T-helper 2 cell treated with Interferon-gamma antibody and Interleukin-4, amounts not matched to agents 100 ng/mL and 5 ng/mL, for 36 hours (primary cell): Measurements from ENCODE around the gene ROCK2. TPM values are rescaled to one million over a fixed set of nuclear protein-coding genes. Genes with fewer than 3 reads are reported as not detected.
"Not testable (repeated sequence)": the region's sequence is repeated elsewhere in the genome, so short reads cannot be mapped to it uniquely, and the experiment has no call there.

ENCODE experiments used
- intact Hi-C: fragments of 100-400 bp; cut with micrococcal nuclease; formaldehyde crosslinking; loops from one replicate; pipeline ENCODE4 v1.15.1; 2023
- total RNA-seq: library from RNA; stranded (reverse); gene quantifications from 2 replicates; pipeline ENCODE4 v1.2.3, GENCODE V29; 2022

The ROCK2 gene
- total RNA-seq, 1 donor from 2014 or later: 21.5 TPM

DNA sequence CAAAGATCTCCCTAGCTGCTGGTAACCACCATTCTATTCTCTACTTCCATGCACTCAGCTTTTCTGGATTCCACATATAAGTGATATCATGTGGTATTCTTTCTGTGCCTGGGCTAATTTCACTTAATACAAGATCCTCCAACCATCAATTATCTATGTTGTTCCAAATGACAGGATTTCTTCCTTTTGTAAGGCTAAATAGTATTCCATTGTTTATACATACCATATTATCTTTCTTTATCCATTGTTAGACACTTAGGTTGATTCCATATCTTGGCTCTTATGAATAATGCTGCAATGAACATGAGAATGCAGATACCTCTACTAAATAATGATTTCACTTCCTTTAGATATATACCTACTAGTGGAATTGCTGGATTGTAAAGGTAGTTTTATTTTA is 66.2 kb downstream of the ROCK2 start:
- intact Hi-C loops: no loop called here

DNA sequence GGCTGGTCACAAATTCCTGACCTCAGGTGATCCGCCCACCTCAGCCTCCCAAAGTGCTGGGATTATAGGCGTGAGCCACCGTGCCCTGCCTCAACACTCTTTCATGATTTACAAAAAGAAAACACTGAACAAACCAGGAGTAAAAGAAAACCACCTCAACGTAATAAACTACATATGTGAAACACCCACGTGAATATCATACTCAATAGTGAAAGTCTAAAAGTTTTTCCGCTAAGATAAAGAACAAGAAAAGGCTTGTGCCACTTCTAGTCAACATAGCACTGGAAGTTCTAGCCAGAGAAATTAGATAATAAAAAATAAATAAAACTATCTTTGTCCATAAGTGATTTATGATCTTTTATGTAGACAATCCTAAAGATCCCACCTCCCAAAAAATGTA is 68.5 kb downstream of the ROCK2 start:
- intact Hi-C loops: no loop called here

DNA sequence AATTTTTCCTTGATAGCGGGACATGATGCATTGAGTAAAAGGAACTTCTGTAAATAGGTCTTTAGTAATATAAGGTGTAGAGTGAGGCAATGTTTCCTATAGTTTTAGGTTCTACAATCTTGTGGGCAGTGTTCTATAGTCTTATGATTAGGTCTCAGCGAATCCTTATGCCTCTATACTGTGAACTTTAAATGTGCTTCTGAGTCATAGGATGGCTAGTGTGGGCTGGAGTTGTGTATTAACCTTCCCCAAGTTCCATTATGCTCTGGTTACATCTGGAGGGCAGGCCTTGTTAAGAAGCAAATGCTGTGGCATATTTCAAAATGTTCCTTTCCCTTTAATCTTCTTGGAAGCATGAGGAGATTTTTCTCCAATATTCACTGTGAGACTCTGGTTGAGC is 73.5 kb downstream of the ROCK2 start:
- intact Hi-C loops: no loop called here

DNA sequence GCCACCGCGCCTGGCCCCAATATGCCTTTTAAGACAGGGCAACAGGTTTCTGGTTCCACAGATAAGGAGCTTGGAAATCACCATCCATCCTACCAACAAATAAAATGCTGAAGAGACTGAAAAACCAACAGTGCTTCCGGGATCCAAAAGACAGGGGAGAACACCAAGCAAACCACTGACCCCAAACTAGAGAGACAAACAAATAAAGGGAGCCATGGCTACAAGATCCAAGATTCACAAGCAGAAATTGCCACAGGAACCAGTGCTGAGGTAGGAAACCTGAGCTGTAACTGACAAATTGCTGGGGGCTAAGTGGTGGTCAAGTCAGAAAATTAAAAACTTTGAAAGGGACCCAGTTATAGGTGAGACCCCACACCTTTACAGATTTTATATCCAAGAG is 76.5 kb downstream of the ROCK2 start:
- intact Hi-C loops: no loop called here

DNA sequence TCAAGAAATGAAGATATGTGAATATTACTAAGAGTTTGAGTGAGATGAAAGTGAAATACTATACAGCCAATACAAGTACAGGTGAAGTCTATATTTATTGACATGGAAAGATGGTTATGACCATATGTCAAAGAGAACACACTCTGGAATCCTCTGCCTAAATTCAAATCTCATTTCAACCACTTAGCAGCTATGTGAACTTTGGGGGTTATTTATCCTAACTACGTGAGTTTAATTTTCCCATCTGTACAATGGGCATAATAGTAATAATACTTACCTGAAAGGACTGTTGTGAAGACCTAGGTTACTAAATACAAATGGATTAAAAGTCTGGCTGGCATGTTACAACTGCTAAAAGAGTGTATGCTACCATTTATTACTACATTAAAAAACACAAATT is 79.6 kb downstream of the ROCK2 start:
- intact Hi-C loops: no loop called here

DNA sequence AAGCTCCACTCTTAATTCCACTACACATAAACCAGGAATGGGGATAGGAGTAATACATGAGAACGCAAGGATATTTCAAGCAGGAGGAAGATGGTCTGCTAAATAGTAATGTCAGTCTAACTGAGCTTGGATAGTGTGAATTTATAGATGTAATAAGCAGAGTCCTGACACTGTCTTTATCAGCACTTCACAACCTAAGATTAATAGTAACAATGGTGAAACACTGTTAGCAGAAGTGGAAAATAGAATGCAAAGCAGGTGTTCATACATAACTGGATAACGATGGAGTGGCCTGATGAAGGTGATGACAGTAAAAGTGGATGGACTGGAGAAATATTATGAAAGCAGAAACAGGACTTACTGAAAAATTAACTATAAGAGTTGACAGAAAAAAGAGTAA is 80.4 kb downstream of the ROCK2 start:
- intact Hi-C loops: no loop called here

DNA sequence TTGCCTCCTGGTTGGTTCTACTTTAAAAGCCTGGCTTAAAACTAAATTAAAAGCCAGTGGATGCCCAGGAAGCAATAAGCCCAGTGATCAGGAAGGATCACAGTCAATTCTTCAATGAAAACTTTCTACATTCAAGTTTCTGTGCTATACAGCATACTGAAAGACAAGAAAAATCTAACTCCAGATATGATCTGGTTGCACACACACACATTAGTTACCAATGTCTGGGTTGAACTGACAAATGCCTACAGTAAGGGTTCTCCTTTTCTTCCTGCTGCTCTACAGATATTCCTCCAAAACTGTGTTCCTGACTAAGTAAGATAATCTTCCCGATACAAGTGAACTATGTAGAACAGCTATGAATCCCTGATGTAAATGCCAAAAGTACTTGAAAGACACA is 81.3 kb downstream of the ROCK2 start:
- intact Hi-C loops: no loop called here

DNA sequence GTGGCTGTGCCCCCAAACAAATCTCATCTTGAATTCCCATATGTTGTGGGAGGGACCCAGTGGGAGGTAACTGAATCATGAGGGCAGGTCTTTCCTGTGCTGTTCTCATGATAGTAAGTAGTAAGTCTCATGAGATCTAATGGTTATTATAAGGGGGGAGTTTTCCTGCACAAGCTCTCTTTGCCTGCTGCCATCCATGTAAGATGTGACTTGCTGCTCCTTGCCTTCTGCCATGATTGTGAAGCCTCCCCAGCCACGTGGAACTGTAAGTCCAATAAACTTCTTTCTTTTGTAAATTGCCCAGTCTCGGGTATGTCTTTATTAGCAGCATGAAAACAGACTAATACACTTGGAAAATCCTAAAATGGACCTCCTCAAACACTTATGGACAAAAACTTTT is 82.0 kb downstream of the ROCK2 start:
- intact Hi-C loops: not testable (repeated sequence)

DNA sequence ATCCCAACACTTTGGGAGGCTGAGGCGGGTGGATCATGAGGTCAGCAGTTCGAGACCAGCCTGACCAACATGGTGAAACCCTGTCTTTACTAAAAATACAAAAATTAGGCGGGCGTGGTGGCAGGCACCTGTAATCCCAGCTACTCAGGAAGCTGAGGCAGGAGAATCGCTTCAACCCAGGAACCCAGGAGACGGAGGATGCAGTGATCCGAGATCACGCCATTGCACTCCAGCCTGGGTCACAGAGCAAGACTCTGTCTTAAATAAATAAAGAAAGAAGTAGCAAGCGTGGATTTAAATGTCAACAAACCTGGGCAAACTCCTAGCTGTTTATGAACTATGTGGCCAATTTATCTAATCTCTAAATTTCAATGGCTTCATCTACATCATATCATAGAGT is 82.9 kb downstream of the ROCK2 start:
- intact Hi-C loops: not testable (repeated sequence)

DNA sequence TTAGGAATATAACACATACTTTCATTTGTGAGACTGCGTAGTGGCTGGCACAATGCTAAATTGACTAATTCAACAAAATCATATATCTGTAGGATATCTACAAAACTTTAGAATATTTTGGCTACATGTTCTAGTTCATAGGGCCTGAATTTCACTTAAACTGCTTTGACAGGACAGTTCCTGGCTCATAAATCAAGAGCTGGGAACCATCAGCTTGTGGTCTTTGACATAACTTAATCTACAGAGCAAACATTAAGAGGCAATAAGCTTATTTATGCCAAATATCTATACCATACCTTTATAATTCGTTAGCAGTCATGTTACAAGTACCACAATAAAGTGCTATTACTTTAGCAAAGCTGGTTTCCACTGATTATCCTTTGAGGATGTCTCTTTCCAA is 83.5 kb downstream of the ROCK2 start:
- intact Hi-C loops: no loop called here

DNA sequence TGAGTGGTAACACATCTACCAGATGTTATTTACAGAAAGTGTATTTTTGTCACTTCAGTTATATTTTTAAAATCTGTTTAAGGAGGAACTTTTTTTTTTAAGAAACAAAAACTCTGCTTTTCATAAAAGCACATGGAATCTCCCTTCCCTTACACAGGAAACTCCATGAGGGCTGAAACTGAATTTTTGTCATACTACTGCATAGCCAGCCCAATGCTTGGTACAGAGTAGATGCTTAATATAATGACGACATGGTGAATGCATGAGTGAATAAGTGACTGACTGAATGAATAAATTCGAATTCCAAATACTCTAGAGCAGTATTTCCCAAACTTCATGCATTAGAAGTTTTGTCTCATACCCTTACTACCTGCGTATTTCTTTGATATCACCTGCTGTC is 86.5 kb downstream of the ROCK2 start:
- intact Hi-C loops: no loop called here

DNA sequence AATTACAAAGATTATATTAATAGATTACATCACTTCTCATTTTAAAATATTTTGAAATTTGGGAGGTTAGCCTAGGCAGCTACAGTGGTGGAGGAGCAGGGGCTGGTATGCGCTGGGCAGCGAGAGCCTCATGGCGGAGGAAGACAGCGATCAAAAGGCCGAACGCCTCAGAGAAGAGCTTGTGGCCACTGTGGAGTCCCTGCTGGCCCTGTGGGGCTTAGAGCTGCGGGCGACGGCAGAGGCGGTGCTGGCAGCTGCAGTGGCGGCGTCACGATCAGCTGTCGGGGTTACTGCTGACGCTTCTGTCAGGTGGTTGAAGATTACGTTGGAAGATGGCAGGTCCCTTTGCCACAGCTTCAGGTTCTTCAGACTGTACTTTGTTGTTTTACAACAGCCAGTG is 87.4 kb downstream of the ROCK2 start:
- intact Hi-C loops: no loop called here

DNA sequence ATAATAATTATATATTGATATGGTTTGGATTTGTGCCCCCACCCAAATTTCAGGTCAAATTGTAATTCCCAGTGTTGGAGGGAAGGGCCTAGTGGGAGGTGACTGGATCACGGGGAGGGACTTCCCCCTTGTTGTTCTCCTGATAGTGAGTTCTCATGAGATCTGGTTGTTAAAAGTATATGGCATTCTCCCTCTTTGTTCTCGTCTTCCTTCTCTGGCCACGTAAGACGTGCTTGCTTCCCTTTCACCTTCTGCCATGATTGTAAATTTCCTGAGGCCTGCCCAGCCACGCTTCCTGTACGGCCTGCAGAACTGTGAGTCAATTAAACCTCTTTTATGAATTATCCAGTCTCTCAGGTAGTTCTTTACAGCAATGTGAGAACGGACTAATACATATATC is 88.3 kb downstream of the ROCK2 start:
- intact Hi-C loops: no loop called here

DNA sequence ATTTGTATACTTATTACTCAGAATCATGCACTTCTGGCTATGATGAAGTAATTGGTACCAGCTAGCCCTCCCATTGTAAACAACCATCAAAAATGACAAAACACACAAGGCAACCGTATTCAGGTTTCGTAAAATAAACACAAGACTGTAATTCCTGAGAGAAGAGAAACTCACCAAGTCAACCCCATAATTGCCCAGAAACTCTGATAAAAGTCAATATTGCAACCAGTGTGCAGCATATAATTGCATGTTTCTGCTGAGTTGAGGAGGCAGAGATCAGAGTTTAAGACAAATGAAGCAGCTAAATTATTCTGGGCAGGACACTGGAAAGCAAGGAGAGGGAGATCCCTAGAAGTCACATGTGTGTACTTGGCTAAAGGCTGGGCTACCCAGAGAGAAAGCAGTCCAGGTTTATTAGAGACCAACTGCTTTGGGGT is 90.3 kb downstream of the ROCK2 start:
- intact Hi-C loops: no loop called here

DNA sequence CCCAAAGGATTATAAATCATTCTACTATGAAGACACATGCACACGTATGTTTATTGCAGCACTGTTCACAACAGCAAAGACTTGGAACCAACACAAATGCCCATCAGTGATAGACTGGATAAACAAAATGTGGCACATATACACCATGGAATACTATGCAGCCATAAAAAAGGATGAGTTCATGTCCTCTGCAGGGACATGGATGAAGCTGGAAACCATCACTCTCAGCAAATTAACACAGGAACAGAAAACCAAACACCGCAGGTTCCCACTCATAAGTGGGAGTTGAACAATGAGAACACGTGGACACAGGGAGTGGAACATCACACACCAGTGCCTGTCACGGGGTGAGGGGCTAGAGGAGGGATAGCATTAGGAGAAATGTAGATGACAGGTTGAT is 92.0 kb downstream of the ROCK2 start:
- intact Hi-C loops: not testable (repeated sequence)

DNA sequence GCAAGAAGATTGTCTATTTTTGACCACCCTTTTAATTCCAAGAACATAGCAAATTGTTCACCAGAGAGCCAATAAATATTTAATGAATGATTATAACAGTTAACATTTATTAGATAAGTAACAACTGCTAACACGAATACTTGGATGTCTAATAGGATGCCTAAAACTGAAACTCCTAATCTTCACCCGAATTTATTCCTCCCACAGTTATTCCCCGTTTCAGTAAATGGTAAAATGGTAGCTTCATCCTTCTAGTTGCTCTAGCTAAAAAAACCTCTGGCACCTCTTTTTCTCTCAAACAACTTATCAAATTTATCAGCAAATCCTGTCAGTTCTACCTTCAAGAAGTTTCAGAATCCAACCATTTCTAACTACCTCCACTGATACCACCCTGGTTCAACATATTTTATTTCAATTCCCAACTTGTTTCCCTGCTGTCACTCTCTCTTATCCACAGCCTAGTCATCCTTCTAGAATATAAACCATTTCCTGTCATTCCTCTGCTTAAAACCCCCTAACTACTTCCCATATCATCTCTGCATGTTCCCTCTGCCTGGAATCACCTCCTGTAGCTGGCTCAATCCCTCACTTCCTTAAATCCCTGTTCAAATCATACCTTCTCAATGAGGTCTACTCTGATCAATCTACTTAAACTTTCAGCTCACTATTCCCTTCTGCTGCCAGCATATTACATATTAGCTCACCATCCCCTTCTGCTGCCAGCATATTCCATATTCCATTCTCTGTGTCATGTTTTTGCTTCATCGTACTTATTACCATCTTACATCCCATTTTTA is 93.8 kb downstream of the ROCK2 start:
- intact Hi-C loops: no loop called here

DNA sequence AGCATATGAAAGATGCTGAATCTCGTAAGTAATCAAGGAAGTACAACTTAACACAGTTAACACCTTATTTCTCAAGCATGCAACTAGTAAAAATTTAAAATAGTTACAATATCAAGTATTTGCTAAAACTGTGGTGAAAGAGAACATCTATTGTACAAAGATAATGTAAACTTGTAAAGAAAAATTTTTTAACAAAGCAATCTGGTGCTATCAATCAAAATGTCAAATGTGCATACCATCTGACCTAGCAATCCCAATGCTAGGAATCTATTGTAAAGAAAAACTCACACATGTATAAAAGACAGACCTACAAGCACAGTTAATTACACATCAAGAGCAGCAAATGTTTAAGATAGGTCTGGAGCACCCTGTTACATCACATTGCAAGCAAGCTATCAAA is 99.1 kb downstream of the ROCK2 start:
- intact Hi-C loops: no loop called here

DNA sequence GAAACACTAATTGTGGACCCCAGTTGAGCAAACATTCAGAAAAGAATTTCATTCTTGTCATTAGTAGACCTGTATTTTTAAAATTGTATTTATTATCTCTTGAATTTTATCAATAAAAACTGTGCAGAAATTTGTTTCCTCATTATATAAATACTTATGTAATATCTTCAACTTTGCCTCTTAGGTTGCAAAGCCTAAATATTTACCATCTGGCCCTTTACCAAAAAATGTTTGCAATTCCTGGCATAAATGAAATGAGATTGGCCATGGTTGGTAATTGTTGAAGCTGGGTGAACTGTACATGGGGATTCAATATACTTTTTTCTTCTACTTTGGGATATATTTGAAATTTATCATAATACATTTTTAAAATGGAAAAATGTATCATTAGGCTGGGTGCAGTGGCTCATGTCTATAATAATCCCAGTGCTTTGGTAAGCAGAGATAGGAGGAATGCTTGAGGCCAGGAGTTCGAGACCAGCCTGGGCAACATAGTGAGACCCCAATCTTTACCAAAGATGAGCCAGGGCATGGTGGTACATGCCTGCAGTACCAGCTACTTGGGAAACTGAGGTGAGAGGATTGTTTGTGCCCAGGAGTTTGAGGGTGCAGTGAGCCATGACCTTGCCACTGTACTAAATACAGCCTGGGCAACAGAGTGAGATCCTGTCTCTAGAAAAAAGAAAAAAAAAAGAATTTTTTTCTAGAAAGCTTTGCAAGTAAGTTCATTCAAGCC is 100.2 kb downstream of the ROCK2 start:
- intact Hi-C loops: no loop called here

DNA sequence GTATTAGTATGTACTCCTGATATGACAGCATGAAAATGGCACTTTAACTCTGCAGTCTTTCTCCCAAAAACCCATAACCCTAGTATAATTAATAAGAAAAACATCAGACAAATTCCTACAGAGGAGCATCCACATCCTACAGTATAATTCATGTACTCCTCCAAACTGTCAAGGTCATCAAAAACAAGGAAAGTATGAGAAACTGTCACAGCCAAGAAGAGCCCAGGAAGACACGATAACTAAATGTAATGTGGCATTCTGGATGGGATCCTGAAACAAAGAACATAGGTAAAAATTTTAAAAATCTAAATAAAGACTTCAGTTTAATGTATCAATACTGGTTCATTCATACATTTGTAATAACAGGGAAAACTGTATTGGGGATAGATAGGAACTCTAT is 100.9 kb downstream of the ROCK2 start:
- intact Hi-C loops: no loop called here

DNA sequence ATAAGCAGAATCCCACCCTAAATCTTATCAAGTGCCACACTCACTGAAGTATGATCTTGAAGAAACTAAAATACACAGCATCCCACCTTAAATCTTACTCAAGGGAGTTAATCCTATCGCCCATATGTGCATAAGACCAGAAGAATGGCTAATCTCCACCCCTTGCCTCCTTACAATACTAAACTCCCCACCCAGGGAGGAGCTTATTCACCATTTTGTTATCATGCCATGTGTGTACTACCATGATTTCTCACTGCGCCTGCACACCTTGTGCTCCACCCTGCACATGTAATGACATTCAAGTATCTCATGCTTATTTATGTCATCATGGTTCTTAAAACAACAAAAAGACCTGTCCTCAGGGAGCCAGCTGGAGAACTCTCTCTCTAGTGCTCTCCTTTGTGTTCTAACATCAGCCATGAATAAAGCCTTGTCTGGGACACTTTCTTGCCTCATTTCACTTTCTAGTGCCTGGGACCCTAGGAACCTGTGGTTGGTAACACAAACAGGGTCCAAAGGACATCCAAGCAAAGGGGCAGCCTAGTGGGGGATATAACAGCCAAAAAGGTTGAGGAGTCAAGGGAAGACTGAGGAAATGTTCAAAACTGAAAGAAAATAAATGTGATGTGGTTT is 101.8 kb downstream of the ROCK2 start:
- intact Hi-C loops: no loop called here

DNA sequence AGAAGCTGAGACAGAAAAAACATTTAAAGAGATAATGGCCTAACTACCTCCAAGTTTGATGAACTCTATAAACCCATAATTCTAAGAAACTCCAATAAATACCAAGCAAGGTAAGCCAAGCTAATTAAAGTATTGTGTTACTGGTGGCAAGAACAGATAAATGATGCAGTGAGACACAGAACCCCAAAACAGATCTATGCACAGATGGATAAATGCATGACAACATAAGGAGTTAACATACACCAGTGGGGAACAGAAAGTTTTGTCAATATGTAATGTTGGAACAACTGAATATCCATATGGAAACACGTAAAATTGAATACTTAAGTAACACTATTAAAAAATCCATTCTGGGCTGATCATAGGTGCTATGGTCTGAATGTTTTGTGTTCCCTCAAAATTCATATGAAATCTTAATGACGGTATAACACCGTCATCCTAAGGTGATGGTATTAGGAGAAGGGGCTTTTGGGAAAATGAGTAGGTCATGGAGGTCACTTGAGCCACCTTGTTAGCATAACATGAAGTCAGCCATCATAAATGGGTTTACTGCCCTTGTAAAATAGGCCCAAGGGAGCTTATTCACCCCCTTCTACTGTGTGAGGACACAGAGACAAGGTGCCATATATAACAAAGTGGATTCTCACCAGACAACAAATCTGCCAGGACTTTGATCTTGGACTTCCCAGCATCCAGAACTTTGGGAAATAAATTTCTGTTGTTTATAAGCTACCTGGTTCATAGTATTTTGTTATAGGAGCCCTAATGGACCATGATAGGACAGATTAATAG is 102.8 kb downstream of the ROCK2 start:
- intact Hi-C loops: no loop called here
